GM12865 (cell line): ENCODE measurements around the gene CDKL4.

Experiments
- DNase-seq: peaks from one replicate; pipeline ENCODE4 v3.0.0; 2010; ENCODE audit warnings: low read depth
- H3K4me3 ChIP-seq: 2 replicates; pipeline ENCODE4 v1.5.1; 2011; ENCODE audit warnings: mild to moderate bottlenecking, low read depth, low read length, control low read depth
- CTCF ChIP-seq: IDR thresholded peaks from 2 replicates; pipeline ENCODE4 v1.5.1; 2011; ENCODE audit warnings: low read length, control low read depth, low read depth, inconsistent platforms; ENCODE audit not compliant: insufficient read depth; ENCODE audit errors: missing control alignments

The CDKL4 gene

GRCh38 chr2:39232141-39232540 lies 11.6 kb downstream of the CDKL4 start:
- H3K4me3 ChIP-seq = no peak overlapping the region
- DNase-seq = no peak
- TF ChIP-seq CTCF = no peak

DNA sequence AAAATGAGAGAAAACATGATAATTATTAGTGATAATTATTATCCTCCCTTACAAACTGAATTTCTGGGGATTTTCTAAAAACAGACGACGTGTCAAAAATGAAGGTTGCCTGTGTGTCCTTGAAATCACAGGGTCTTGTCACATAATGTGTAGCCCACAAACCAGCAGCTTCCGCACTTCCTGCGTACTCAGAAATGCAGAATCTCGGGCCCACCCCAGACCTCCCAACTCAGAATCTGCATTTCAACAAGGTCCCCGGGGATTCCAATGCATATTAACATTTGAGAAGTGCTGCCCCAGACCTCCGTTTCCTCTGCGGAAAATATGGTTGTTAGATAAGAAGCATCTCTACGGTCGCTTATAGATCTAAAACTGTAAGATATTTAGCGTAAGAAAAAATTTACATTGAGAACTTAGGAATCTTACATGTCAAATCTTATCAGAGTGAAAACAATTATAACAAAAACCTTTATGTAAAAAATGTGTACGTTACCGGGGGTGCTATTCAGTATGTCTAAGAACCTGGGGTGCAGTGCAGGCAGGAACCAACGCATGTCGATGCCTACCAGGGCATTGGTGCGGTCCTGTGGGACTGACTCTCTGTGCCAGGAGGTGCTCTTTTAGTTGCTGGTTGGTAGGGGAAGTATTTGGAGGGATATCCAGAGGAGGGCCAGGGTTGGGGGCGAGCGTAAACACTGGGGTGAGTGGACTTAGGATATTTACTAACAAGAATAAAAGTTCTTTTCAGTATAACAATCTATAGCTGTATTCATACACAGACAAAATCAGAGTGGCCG lies 15.2 kb downstream of the CDKL4 start:
- no peak for TF ChIP-seq CTCF

GRCh38 chr2:39227628-39228412 lies 15.9 kb downstream of the CDKL4 start:
- no peak overlapping the region for H3K4me3 ChIP-seq
- TF ChIP-seq CTCF = peak; percentile 81
- DNase-seq = peak; percentile 86

More for the DNA sequence above, 15.2 kb downstream of the CDKL4 start:
- H3K4me3 ChIP-seq = peak overlapping the region; percentile 18
- DNase-seq = peak; percentile 40

DNA sequence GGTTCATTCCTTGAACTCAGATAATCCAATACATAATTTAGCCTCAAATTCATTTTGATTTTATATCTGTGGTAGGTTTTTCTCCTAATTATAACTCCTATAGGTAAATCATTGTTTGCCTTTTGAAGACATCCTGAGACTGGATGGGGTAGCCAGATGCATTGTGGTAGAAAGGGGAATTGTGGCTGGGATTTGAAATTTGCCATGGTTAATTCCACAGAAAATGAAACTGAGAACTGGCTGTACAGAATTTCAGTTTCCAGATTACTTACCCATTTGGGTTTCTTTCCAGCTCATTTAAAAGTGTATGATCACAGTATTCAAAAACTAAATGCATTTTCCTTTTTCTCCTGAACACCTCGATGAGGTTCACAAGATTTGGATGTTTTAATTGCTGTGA lies 18.2 kb downstream of the CDKL4 start:
- no peak overlapping the region for H3K4me3 ChIP-seq
- DNase-seq = peak; percentile 40
- no peak for TF ChIP-seq CTCF

- no peak for DNase-seq
- no peak overlapping the region for H3K4me3 ChIP-seq
- TF ChIP-seq CTCF = no peak
Measured at GRCh38 chr2:39223909-39224308, 19.9 kb downstream of the CDKL4 start.

DNA sequence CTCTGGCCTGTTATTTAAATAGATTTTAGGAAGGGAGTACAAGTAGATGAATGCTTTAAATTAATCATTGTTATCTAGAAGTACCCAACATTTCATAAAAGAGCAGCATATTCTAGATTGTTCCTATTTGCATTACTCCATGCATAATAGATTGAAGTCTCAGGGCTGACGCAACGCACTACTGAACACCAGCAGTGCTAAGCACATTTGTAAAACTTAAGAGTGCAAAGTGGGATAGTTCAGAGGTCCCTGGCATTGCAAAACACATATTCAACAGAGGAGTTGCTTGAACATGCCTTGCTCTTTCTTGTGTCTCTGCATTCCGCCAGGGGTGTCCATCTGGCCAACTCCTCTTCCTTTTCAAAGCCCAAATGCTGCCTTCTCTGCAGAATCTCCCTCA lies 22.3 kb downstream of the CDKL4 start:
- no peak overlapping the region for H3K4me3 ChIP-seq
- TF ChIP-seq CTCF = no peak
- DNase-seq = no peak
